Stimulated activated CD8-positive, alpha-beta memory T cell treated with anti-CD3 and anti-CD28 coated beads, Interleukin-15, amount 100 ng/mL, for 4 hours (primary cell): ENCODE results near the gene PPM1E.
"Not testable (repeated sequence)": the region's sequence is repeated elsewhere in the genome, so short reads cannot be mapped to it uniquely, and the experiment has no call there.

Experiments used
- DNase-seq, 2 donors: peaks; one replicate each; pipeline ENCODE4 v3.0.0-alpha.2; 2020; ENCODE audit warnings: low read depth in 2 of 2

Gene PPM1E

DNA sequence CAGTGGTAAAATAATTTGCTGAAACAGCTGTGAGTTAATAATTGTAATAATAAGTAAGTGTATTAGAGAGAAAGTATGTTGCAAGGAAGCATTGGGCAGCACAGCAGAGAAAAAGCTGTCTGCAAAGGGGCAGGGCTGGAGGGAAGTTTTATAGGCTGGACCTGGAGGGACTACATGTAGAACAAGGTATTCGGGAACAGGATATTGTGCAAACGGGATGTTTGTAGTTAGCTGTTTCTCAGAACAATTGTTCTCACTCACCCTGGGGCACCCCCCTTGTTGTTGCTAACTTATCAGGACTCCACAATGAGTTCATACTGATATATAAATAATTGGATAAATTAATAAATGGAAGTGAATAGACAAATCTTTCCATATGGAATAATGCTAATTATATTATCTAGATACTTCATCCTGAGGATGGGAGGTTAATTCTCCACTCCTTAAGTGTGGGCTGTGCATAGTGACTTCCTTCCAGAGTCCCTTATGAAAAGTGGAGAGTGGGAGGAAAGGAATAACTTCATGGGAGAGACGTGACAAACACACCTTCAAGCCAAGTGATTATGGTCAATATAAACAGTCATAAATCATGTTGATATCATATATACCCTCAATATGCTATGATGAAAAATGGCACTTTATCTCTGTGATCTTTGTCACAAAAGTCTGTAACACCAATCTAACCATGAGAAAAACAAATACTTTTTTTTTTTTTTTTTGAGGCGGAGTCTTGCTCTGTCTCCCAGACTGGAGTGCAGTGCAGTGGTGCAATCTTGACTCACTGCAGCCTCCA is 85.4 kb downstream of the PPM1E start:
- DNase-seq = no peak

DNA sequence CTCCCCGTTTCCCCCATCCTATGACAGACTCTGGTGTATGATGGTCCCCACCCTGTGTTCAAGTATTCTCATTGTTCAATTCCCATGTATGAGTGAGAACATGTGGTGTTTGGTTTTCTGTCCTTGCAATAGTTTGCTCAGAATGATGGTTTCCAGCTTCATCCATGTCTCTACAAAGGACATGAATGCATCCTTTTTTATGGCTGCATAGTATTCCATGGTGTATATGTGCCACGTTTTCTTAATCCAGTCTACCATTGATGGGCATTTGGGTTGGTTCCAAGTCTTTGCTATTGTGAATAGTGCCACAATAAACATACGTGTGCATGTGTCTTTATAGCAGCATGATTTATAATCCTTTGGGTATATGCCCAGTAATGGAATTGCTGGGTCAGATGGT is 90.8 kb downstream of the PPM1E start:
- DNase-seq = not testable (repeated sequence)

DNA sequence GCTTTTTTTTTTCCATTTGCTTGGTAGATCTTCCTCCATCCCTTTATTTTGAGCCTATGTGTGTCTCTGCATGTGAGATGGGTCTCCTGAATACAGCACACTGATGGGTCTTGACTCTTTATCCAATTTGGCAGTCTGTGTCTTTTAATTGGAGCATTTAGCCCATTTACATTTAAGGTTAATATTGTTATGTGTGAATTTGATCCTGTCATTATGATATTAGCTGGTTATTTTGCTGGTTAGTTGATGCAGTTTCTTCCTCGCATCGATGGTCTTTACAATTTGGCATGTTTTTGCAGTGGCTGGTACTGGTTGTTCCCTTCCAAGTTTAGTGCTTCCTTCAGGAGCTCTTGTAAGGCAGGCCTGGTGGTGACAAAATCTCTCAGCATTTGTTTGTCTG is 94.5 kb downstream of the PPM1E start:
- not testable (repeated sequence) for DNase-seq

DNA sequence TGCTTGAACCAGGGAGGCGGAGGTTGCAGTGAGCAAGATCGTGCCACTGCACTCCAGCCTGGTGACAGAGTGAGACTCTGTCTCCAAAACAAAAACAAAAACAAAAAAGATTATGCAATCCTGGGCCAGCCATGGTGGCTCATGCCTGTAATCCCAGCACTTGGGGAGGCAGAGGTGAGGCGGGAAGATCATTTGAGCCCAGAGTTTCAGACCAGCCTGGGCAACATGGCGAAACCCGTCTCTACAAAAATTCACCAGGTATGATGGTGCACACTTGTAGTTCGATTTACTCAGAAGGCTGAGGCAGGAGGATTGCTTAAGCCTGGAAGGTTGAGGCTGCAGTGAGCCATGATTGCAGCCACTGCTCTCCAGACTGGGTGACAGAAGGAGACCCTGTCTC is 109.6 kb downstream of the PPM1E start:
- no peak for DNase-seq

DNA sequence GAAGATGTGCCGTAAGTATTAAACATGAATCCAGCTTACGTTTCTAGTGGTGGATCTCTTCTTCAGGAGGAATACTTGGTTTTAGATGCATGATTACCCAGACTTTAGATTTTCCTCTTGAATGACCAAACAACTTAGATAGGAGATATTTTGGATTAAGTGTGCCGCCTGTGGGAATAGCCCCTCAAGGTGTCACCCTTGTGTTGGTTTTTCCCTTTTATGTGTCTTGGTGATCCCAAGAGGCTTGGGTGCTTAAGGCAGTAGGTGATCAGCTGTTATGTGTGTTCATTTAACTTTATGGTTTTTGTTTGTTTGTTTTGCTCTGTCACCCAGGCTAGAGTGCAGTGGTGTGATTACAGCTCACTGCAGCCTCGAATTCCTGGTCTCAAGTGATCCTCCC is 115.1 kb downstream of the PPM1E start:
- no peak for DNase-seq

DNA sequence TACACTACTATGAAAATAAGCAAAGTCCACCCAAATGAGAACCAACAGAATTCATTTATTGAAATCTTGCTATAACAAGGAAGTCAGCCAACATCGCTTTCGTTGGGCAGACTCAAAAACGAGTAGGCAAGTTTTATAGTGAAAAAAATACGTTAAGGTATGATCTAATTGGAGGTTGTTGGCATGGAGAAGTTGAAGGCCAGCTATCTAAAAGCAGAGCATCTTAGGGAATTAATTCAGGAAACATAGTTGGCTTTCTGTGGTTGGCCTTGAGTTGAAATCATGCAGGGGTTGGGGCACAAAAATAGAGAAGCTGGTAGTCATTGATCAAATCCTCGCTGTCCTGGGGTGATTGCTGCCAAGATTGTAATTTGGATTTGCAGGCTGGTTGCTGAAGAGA is 118.3 kb downstream of the PPM1E start:
- DNase-seq = no peak

DNA sequence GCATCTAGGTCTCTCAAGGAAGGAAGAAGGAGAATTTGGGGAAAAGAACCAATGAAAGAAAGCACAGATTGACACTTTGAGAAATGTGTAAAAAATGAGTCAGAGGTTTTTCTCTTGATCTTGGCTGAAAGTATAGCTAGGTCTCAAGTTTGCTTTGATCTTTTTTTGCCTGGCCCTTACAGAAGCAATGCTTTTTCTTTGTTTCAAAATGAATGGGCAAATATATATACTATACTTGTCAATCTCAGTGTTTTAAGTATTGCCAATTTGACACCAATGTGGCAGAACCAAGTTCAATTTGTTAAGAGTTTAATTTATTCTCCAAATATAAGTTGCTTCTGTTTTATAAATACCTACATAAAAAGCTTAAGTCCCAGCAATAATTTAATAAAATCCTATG is 119.6 kb downstream of the PPM1E start:
- no peak for DNase-seq

DNA sequence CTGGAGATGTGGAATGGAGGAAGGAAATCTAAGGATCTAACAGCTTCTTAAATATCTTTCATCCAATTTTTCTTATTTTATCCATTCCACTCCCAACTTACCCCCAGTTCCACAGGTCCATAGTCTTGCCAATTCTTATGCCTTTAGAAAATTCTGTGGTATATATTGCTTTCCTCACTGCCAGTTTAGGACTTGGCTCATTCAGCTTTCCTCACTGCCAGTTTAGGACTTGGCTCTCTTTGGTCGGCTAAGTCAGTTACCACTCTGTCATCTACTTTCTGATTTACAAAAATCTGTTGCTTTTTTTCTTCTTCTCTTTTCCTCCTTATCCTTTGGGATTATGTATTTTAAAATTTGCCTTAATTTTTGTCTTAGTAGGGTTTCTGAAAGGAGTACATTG is 128.5 kb downstream of the PPM1E start:
- DNase-seq = no peak

DNA sequence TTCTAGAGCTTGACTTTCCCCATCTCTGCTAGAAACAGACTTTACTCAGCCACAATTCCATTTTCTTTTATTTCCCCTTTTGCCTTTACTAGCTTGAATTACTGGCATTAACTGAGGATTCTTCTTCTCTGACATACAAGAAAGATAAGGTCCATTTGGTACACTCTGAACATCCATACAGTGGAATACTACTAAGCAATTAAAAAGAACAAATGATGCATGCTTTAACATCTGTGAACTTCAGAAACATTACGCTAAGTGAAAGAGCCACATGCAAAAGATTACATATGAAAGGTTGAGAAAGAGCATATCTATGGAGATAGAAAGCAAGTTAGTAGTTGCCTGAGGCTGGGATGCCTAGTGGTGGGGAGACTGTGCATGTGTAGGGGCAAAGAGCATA is 130.9 kb downstream of the PPM1E start:
- DNase-seq = no peak

DNA sequence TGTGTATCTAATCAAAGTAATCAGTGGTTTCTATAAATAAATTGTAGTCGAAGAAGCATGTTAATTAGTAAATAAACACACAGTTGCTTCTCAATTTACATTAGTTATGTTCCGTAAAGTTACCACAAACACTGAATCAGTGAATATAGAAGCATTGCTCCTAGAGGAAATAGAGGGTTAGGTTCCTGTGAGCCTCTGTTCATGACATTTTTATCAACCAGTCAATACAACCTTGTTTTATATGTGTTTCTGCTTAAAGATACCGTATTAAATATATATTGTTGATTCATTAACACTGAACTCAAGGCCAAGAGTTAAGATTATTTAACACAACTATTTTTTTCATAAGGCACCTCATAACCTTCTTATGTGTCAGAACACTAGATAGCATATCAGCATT is 134.3 kb downstream of the PPM1E start:
- no peak for DNase-seq

DNA sequence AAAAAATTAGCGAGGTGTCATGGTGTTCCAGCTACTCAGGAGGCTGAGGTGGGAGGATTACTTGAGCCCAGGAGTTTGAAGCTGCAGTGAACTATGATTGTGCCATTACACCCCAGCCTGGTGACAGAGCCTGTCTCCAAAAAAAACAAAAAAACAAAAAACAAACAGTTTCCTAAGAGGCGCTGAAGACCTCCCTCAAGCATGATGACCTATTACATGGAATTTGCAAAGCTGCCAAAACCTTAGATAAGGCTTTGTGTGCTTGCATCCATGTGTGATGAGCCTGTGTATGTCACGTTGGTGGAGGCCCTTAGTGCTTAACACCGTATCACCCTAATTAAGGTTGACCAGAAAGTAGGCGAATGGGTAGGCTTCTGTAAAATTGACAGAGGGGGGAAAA is 143.5 kb downstream of the PPM1E start:
- DNase-seq = no peak

DNA sequence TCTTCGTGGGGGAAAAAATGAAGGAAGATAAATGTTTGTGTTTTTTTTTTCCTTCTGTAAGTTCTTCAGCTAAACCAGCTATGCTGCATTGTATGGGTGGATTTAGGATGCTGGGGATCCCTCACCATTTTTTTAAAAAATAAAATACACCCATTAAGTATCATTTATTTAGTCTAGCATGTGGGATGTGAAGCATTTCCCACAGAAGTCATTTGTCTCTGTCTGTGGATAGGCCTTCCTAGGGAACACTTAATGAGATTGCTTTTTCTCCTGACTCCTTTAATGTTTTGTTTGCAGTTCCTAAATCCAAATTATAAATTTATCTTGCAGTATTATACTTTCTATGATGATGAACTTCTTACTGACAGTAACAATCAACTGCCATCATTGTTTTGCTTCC is 146.7 kb downstream of the PPM1E start:
- no peak for DNase-seq

DNA sequence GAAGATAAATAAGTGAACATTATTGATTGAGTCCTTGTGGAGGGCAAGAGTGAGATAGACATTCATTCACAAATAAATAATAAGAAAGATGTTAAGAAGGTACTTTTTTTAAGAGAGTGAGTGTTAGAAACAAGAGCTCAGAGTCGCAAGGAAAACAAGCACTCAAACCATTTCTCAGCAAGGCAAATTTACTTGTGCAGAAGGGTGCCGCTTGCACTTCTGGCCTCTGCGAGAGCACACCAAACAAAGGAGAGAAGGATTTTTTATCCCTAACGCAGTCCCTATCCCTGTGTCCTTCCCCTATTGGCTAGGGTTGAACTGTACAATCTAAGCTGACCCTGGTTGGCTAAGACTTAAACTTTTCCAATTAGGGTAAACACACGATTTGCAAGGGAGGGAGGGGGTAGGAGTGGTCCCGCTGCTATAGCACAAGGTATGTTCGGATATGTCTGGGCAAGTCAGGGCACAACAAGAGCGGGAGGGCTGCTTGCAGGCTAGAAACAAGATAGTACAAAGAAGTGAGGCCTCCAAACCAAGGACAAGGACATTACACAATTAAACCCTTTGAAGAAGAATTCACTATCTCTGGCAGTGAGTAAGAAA is 156.2 kb downstream of the PPM1E start:
- DNase-seq = no peak

DNA sequence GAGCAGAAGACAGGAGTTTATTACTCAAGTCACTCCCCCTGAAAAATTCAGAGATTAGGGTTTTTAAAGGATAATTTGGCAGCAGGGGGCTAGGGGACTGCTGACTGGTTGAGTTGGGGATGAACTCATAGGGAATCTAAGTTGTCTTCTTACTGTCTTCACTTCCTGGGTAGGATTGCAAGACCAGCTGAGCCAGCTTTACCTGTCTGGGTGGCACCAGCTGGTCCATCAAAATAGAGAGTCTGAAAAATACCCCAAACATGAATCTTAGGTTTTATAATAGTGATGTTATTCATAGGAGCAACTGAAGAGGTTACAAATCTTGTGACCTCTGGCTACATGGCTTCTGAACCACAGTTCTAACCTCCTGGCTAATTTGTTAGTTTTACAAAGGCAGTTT is 157.9 kb downstream of the PPM1E start:
- DNase-seq = no peak

DNA sequence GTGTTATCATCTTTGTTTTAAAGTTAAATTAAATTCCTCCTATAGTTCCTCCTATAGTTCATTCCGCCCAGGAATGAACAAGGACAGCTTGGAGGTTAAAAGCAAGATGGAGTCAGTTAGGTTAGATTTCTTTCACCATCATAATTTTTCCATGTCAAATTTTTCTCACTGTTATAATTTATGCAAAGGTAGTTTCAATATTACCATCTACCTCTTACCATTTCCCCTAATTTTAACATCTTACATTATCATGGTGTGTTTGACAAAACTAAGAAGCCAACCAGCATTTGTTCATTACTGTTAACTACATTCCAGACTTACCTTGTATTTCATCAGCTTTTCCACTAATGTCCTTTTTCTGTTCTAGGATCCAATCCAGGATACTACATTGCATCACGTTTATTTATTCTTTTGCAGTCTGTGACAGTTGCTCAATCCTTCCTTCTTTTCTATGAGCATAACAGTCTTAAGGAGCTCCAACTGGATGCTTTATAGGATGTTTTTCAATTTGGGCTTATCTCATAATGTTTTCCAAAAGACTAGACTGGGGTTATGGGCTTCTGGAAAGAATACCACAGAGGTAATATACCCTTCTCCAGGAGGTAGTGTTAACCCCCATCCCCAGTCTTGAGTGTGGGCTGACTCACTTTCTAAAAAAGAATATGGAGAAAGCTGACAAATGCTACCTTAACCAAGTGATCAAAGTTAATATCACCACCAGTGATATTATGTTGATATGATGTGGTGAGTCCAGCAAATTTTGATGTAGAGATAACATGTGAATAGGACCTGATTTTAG is 158.5 kb downstream of the PPM1E start:
- no peak for DNase-seq

DNA sequence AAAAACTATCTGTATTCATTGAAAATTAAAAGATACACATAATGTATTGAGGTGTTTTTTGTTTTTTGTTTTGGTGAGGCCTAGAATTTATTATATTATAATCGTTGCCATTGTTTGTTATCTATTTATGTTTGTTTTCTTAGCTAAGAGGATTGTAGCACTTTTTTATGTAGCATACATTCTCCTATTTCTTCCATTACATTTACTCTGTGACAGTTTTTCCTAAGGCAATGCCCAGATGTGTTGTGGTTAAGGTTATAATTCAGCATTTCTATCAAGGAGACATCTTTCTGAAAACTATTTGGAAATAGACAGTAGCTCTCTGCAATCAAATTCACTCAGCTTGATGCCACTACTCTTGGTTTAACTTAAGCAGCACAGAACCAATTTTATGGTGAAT is 161.6 kb downstream of the PPM1E start:
- DNase-seq = no peak

DNA sequence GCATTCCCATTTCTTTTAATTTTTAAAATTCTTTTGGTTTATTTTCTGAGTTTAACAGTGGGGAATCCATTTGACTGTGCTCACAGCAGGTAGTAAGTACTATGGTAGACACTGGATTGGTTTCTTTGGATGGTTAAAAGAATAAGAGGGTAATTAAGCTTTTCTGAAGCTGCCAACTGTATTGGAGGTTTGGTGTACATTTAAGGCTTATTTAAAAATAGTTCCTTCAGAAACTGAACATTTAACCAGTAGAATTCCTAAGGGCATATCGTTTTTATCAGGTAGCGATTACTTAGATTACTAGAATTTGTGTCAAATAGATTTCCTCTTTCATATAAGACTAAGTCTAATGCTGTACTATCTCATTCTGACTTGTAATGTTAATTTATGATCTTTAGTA is 162.4 kb downstream of the PPM1E start:
- DNase-seq = no peak

DNA sequence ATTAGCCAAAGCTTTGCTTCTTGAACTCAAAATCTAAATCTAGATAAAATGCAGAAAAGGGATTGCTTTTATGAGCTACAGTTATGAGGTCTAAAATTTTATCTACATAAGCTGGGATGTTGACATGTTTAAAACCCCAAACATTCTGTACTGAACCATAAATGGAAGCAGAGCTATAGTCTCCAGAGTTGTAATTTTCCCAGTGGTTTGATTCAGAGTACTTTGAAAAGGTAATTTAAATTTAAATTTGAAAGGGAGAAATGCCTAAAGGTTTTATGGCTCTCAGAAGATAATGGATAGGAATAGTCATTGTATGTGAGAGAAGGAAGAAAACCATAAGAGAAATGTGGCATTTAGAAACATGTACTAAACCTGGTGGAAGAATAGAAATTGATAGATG is 163.2 kb downstream of the PPM1E start:
- DNase-seq = no peak

DNA sequence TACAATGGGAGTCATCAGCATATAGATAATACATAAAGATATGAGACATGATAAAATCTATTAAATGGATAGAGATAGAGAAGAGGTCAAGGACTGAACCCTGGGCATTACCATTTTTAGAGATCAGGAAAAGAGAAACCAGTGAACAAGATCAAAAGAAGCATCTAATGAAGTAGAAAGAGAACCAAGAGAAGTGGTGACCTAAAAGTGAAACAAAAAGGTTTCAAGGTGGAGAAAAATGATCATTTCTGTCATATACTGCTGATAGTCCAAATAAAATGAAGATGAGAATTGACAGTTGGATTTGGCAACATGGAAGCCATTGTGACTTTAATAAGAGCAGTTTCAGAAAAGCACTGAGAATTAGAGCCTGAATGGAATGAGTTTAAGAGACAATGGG is 165.1 kb downstream of the PPM1E start:
- DNase-seq = no peak

DNA sequence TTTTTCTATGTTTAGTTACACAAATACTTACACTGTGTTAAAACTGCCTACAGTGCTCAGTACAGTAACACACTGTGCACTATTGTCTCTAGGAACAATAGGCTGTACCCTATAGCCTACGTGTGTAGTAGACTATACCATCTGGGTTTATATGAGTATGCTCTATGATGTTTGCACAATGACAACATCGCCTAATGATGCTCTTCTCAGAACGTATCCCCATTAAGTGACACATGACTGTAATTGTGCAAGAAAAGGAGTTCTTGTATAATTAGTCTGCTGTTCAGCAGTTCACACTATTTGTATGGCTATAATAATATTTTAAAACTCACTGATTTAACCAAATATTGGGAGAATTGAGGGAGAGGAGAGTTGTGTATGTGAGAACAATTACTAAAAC is 177.3 kb downstream of the PPM1E start:
- no peak for DNase-seq

DNA sequence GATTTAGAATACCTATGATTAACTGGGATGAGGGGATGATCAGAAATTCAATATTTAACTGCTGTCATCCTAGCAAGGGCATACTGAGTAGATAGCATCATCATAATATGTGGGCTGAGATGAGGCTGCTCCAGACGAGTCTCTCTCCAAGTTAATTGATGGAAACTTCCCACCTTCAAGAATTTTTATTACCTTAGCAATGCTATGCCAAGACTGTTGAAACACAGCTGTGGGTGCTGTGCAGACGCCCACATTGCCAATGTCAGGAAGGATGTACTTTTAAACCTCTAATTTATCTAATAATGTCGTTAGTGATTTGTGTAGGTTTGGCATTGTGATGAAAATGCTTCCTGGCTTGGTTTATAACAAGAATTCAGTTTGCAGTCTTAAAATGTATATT is 180.6 kb downstream of the PPM1E start:
- DNase-seq = no peak

DNA sequence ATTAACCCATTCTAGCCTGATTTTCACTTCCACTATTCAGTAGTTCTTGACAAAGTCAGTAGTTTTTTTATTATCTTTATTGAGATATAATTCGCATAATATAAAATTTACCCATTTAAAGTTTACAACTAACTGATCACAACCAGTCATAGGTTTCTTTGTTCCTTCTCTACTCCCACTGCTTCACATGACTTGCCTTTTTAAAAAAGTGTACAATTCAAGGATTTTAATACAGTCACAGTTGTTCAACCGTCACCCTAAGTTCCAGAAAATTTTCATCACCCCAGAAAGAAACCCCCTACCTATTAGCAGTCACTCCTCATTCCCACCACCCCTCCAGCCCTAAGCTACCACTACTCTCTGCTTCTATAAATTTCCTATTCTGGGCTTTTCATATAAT is 188.5 kb downstream of the PPM1E start:
- DNase-seq = no peak

DNA sequence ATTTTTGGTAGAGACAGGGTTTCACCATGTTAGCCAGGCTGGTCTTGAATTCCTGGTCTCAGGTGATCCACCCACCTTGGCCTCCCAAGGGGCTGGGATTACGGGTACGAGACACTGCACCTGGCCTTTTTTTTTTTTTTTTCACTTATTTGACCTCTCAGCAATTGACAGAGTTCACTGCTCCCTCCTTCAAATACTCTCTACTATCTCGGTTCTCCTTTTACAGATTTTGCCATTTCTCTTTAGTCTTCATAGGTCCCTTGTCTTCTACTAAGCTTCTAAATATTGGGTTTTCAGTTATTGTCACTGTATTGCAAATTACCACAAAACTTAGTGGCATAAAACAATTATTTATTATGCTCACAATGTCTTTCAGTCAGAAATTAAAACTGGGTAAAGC is 191.8 kb downstream of the PPM1E start:
- DNase-seq = no peak
